Stimulated activated naive CD8-positive, alpha-beta T cell treated with anti-CD3 and anti-CD28 coated beads, Interleukin-15, Interleukin-2, amounts not matched to agents 100 U/mL and 50 U/mL, for 24 hours (primary cell): ENCODE results near the gene MAP2K5.

Experiments used
- ATAC-seq: fragments of 150-1000 bp; cut with Tn5 transposase; one replicate; pipeline ENCODE4 v1.10.0; 2021
- DNase-seq: peaks from one replicate; pipeline ENCODE4 v3.0.0; 2021

Gene MAP2K5

DNA sequence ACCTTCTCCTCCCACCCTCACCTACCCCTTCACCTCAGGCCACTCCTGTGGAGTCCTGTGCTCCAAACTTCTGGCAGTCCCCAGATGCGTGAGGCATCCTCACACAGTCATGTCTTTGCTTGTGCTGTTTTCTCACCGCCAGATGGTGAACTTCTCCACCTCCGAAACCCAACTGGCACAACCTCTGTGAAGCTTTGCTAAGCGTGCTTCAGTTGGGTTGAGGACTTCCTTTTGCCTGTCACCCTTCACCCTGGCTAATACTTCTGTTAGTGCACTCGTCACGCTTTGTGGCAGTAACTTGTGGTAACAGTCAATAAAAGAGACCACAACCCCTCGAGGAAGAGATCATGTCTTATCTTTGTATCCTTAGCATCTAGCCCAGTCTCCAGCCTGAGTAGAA, 240.8 kb downstream of the MAP2K5 start:
- DNase-seq, result peak; percentile 30

GRCh38 chr15:67784090-67784781, 241.7 kb downstream of the MAP2K5 start:
- peak; percentile 22 for DNase-seq
- ATAC-seq, result peak; percentile 51

More for the DNA sequence above, 240.8 kb downstream of the MAP2K5 start:
- peak; percentile 86 for ATAC-seq

- DNase-seq, result no peak
- ATAC-seq, result no peak
Measured at GRCh38 chr15:67784856-67785430, 242.4 kb downstream of the MAP2K5 start.

GRCh38 chr15:67785431-67785830, 242.9 kb downstream of the MAP2K5 start:
- ATAC-seq (no peak), DNase-seq (no peak)

GRCh38 chr15:67786646-67787045, 244.1 kb downstream of the MAP2K5 start:
- ATAC-seq, result no peak

DNA sequence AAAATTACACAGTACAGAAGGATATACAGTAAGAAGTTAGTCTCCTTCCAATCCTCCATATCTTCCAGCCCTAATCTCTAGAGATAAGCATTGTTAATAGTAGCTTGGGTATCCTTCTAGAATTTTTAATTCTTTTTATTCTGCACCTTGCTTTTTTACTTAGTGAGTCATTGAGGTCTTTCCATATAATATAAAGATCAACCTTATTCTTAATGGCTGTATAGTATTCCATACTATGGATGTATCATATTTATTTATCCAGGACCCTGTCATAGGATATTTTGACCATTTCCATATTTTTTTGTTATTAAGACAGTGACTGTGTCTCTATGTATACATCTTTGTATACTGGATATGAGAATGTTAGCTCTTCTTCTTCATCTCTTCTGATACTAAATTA, 246.5 kb downstream of the MAP2K5 start:
- ATAC-seq (no peak), DNase-seq (no peak)

More at GRCh38 chr15:67786646-67787045, 244.1 kb downstream of the MAP2K5 start:
- no peak for DNase-seq

- DNase-seq, result no peak
Measured at GRCh38 chr15:67790610-67791319, 248.3 kb downstream of the MAP2K5 start.

GRCh38 chr15:67792250-67792942, 249.9 kb downstream of the MAP2K5 start:
- no peak for DNase-seq
- no peak for ATAC-seq

More at GRCh38 chr15:67790610-67791319, 248.3 kb downstream of the MAP2K5 start:
- ATAC-seq, result no peak

- peak; percentile 60 for DNase-seq
- ATAC-seq, result peak; percentile 46
Measured at GRCh38 chr15:67794832-67795574, 252.5 kb downstream of the MAP2K5 start.

- DNase-seq (no peak), ATAC-seq (no peak)
Measured at GRCh38 chr15:67796196-67797127, 254.0 kb downstream of the MAP2K5 start.

- no peak for ATAC-seq
- DNase-seq, result no peak
Measured at GRCh38 chr15:67799801-67800205, 257.3 kb downstream of the MAP2K5 start.

GRCh38 chr15:67801142-67801541, 258.6 kb downstream of the MAP2K5 start:
- ATAC-seq (no peak), DNase-seq (no peak)

DNA sequence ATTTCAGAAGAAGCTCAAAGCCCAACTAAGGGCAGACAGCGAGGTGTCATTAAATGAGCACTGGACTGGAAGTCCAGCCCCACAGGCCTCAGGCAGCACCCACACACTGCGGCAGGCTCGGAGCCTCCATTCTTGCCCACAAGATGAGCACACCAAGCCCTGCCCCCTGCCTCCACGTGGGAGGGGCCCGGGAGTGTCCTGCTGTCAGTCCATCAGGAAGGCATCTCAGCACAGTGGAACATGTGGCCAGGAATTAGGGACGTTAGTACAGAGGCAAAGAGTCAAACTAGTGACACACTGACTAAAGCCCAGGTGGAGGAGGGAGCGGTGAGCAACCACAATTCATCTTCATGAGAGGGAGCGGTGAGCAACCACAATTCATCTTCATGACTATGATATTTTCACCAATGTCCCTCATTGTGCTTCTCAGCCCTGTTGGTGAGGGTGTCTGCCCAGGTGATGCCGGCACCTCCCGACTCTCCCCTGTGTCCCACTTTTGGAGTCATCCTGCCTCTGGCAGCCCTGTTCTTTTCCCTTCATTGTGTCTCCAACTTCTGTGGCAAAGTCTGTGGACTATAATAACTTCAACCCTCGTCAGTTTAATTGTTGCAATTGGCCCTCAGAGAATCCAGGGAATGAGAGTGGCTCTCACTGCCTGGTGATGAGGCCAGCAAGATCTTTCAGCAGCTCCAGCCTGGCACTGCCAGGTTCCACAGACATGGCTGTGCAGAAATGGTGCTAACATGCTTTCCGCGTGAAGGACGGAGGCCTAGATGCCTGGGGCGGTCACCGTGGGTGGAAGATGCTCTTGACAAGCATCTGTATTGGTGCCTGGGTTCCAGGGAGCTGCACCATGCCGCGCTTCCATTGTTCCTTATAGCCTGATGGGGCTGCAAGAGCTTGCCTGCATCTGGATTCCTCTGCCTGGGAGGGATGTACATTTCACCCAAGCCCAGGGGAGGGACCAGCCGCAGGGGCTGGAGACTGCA, 259.7 kb downstream of the MAP2K5 start:
- no peak for ATAC-seq
- no peak for DNase-seq

DNA sequence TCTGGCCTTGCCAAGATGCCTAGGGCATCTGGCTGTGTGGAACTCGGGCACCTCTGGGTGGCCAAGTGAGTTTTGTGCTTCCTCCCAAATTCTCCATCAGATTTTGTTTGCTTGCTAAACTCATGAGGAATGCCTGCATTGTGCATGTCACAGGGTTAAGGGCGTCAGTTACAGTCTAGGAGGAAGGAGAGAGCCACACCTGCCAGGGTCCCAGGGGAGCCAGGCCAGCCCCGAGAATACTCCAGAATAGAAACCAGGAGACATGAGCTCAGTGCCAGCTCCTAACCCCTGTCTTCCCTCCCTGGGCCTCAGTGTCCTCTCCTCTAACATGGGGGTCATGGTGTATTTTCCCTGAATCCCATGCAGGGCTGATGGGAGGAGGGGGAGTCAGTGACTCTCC, 260.8 kb downstream of the MAP2K5 start:
- ATAC-seq (no peak), DNase-seq (no peak)

DNA sequence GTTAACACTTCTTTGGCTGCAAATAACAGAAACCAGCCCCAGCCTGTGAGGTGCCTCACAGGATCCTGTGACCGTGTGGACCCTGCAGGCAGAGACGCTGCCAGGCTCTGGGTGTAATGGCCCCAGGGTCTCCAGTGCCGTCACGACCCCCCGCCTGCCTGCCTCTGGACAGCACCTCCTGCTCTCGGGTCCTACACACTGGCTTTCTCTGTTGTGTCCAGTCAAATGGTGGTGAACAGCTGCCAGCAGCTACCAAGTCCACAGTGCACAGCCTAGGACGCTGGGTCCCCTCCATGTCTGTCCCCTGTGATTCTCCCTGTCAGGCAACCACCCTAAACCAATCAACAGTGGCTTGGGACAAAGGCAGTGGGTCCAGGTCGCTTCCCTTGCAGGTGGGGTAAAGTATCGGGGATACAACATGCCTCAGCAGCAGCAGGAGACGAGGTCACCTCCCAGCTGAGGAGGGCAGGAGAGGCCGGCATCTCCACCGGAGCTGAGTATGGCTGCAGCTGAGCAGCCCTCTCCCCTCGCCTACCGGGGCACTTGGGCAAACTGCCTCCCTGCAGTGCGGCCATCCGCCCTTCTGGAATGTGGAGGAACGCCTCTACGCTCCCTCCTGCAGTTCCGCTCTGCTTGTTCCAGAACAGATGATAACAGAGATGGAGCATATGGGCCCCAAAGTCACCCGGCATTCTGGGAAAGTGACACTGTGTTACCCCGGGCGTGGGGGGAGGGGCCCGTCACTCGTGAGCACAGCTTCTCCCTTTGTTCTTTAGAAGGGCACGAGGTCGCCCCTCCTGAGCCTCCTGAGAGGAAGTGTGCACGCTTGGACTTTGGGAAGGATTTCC, 261.7 kb downstream of the MAP2K5 start:
- DNase-seq, result no peak
- no peak for ATAC-seq

- DNase-seq, result no peak
- ATAC-seq, result no peak
Measured at GRCh38 chr15:67805008-67805665, 262.6 kb downstream of the MAP2K5 start.

- DNase-seq (no peak), ATAC-seq (no peak)
Measured at GRCh38 chr15:67805666-67806516, 263.4 kb downstream of the MAP2K5 start.
